ENCODE data around the gene FOS. TPM values are rescaled to one million over a fixed set of nuclear protein-coding genes. Genes with fewer than 3 reads are reported as not detected.

Gene FOS
- total RNA-seq: 24.7 TPM

GRCh38 chr14:75278422-75279152, at the start of gene FOS:
Gene FOS, plus strand, starts transcription at chr14:75278828. Its CDS starts 155 bp downstream, at chr14:75278983.

Small RNA genes within 50 kb of the gene (small RNA-seq; reads per million reads assigned to genes)
- gene RF00004 (ENCODE audit: low replicate concordance): not detected

Other genes starting within 250 kb of the FOS start
- 67.9 TPM for gene MLH3, start 227.4 kb upstream of the FOS start, total RNA-seq
- gene ACYP1, start 214.8 kb upstream of the FOS start, total RNA-seq: 42.6 TPM
- 2.8 TPM for gene ZC2HC1C, start 209.2 kb upstream of the FOS start, total RNA-seq
- 49.5 TPM for gene NEK9, start 151.8 kb upstream of the FOS start, total RNA-seq
- gene TMED10, start 102.2 kb upstream of the FOS start, total RNA-seq: 108 TPM
- 2.5 TPM for gene JDP2, start 149.2 kb downstream of the FOS start, total RNA-seq
- not detected for gene BATF, start 243.6 kb downstream of the FOS start, total RNA-seq

All from parietal lobe (tissue), 2 donors.